HG03039 (cell line): Measurements from ENCODE around the gene BTN1A1.
A peak's percentile ranks its signal among the peaks of the same experiment; 100 is the strongest.
"Not testable (repeated sequence)": the region's sequence is repeated elsewhere in the genome, so short reads cannot be mapped to it uniquely, and the experiment has no call there.

Experiments
- ATAC-seq: cut with Tn5 transposase; IDR thresholded peaks from one replicate; pipeline ENCODE4 v1.9.1; 2021; ENCODE audit warnings: mild to moderate bottlenecking, moderate library complexity; ENCODE audit not compliant: unreplicated experiment

BTN1A1 gene

DNA sequence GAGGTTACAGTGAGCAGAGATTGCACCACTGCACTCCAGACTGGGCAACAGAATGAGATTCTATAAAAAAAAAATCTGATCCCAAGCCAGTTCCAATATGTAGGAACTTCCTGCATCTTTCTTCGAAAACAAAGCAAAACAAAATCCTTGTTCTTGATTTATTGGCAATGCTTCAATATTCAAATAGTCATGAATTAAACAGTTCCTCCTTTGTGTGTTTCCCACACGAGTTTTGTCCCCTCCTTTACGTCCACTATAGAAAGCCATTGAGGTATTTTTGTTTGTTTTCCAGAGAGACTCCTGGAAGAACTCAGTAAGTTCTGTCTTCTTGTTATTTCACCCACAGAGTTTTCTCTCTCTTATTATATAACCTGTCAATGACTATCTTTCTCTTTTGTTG, 7.6 kb downstream of the BTN1A1 start:
- no peak for ATAC-seq

DNA sequence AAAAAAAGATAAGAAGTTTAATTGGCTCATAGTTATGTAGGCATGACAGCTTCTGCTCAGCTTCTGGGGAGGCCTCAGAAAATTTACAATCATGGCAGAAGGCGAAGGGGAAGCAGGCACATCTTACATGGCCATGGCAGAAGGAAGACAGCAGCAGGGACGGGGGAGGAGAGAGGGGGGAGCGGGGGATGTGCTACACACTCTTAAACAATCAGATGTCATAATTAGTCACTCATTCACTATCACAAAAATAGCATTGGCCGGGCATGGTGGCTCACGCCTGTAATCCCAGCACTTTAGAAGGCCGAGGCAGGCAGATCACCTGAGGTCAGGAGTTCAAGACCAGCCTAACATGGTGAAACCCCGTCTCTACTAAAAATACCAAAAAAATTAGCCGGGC, 10.9 kb downstream of the BTN1A1 start:
- ATAC-seq, result not testable (repeated sequence)

DNA sequence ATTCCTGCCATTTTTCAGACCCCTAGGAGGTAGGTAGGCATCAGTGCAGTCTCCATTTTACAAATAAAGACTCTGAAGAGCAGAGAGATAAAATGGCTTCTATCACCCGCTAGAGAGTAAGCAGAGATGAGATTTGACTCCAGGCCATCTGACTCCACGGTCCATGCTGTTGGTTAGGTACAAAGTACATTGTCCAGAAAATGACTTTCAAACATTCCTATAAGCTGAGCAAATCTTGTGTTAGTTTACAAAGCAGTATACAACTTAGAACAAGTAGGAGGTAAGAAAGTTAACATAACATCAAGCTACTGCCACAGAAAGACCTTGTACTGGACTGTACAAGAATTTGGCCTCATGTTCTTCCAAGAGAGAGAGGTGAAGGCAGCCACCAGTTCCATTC, 14.9 kb downstream of the BTN1A1 start:
- ATAC-seq, result no peak

DNA sequence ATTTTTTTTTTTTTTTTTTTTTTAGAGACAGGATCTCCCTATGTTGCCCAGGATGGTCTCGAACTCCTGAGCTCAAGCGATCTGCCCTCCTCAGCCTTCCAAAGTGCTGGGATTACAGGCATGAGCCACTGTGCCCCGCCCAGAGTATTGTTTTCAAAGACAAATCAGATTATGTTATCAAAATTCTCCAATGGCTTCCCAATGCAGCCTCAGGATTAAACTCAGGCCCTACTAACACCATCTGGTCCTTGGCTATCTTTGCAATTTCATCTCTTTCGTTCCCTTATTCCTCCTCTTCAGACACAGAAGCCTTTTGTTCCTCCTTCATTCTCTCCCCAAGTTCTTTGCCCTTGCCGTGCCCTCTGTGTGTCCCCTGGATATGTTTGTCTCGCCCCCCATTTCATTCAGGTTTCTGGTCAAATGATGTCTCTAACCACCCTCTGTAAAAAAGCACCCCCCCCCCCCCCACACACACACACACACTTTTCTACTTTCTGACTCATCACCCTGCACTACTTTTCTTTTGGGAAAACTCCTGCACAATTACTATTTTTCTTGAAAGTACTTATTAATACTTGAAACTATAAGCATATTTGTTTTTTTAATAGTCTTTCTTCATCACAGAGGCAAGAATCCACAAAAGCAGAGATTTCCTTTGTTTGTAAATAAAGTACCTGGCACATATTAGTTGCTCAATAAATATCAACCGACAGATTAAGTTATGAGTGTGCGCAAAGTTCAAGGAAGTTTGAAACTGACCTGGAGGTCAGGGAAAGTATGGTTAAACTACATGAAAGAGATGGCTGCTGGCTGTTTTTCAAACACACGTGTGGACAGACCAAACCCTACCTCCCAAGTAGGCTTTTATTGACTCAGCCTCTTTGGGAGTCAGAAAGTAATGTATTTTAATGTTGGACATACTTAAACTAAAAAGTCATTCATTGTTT, 16.7 kb downstream of the BTN1A1 start:
- ATAC-seq, result no peak

GRCh38 chr6:26519359-26519758, 19.3 kb downstream of the BTN1A1 start:
- ATAC-seq, result no peak

DNA sequence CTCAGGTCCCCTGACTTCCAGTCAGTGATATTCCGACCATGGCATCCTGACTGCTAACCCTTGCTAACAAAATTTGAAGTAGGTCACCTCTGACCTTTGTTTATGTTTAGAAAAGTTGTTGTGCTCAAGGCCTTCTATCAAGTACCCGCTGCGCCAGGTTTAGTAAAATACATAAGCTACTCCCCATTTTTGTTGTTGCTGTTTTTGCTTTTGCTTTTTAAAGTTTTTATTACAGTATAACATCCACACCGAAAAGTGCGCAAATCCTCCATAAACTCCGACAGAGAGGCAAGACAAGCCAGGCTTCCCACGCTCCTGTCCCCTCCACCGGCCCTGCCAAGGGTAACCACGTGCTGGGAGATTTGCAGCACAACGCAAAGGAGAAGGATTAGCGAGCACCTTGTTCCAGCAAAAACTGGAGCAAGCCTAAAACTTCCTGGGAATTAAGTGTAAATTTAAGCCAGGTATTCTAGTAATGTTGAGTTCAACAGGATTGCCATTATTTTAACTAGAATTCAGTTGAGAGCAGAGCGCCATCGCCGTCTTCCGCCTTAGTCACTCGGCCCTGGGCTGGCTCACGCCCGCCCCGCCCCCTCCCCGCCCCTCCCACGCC, 20.2 kb downstream of the BTN1A1 start:
- peak; percentile 28 for ATAC-seq

GRCh38 chr6:26520850-26521599, 20.9 kb downstream of the BTN1A1 start:
- peak; percentile 51 for ATAC-seq

DNA sequence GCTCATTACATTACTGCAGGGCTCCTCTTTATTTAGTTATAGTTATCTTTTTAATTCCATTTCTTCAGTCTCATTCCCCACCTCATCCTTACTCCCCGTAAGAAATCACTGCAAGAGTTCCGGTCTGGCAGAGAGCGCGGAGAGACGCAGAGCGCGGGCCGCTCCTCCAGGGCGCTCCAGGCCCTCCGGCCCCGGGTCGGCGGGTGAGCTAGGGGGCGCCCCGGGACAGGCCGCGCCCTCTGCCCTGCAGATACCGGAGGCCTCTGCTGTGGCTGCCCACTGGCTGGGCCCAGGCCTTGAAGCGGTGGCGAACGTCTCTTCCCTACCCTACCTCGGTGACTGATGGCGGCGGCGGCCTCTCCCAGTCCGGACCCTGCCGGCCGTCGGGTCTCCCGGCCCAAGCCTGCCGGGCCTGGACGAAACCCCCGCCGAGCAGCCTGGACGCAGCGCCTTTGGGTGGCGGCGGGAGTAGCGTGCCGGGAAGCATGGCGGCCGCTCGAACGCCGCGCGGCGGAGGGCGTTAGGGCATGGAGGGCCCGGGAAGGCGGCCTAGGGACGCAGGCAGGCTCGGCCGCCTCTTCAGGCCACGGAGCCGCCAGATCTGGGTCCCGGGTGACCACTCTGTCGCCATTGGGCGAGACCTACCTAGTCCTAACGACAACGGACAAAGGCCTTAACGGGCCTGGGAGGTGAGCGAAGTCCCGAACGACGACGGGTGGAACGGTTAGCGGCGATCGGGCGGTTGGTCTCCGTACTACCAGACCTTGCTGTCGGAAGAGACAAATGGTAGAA, 21.7 kb downstream of the BTN1A1 start:
- peak; percentile 67 for ATAC-seq

DNA sequence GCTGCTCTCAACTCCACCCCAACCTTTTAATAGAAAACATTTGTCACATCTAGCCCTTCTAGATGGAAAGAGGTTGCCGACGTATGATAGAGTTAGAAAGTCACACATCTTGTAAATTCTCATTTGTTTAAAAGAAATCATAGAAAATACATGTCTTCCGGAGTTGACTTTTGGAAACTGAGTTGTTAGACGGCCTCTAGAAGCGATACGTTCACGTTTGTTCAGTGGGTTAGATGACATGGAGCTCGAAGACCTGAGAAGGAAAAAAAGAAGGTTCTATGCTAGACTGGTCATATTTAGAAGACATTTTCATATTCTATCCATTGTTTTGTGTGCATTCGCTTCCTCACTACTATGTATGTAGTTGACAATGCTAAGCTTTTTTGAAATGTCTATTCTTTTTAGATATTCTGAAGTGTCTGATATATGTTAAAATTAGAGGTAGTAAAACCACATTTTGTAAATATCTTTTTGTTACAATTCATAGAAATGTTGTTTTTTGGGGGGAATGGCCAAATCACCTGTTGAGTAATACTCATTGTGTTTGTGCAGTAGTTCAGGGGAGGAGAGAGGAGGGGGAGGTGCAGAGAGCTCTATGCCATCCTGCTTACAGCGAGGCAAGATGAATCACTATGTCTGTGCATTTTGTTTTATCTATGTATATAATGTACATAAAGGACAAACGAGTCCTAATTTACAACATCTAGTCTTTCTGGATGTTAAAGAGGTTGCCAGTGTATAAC, 22.6 kb downstream of the BTN1A1 start:
- not testable (repeated sequence) for ATAC-seq

DNA sequence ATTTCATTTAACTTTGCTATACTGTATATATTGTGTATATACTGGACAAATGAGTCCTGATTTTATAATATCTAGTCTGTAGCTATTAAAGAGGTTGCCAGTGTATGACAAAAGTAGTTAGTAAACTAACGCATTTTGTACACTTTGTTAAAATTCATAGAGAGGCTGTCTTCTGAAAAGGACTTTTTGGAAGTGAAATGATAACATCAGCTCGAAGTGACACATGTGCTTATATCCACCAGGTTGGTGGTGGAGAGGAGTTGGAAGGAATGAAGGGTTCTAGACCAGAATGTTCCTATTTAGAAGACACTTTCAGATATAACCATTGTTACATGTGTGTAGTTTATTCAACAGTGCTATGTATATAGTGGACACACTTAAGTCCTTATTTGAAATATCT, 24.2 kb downstream of the BTN1A1 start:
- ATAC-seq, result not testable (repeated sequence)

- ATAC-seq, result no peak
Observed at GRCh38 chr6:26524722-26525370, 24.7 kb downstream of the BTN1A1 start.

DNA sequence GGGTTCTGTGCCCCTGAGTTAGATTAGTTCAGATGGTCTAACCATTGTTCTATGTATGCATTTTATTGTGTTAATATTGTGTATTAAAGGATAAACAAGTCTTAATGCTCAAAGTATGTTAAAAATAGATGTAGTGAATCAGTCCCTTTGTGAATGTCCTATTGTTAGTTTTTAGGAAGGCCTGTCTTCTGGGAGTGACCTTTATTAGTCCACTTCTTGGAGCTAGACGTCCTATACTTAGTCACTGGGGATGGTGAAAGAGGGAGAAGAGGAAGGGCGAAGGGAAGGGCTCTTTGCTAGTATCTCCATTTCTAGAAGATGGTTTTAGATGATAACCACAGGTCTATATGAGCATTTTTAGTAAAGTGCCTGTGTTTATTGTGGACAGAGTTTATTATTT, 25.7 kb downstream of the BTN1A1 start:
- ATAC-seq, result no peak

DNA sequence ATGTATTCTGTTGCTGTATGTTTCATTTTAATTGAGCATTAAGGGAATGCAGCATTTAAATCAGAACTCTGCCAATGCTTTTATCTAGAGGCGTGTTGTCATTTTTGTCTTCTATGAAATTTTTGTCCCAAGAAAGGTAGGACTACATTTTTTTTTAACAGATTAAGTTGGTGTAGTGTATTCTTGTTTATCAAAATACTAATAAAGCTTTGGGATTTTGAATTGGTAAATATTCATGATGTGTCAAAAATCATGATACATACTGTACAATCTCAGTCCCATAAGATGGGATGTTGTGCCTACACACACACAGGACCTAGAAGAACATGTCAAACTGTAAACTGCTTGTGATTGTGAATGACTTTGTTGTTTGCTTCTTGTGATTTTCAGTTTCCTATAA, 26.8 kb downstream of the BTN1A1 start:
- ATAC-seq, result no peak

DNA sequence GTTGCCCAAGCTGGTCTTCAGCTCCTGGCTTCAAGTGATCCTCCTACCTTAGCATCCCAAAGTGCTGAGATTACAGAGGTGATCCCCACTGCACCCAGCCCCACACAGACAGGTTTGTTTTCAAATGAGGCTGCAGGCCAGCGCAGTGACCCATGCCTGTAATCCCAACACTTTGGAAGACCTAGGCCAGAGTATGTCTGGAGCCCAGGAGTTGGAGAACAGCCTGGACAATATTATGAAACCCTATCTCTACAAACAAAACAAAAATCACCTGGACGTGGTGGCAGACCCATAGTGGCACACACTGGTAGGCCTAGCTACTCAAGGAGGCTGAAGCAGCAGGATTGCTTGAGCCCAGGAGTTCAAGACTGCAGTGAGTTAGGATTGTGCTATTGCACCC, 30.1 kb downstream of the BTN1A1 start:
- ATAC-seq, result no peak

DNA sequence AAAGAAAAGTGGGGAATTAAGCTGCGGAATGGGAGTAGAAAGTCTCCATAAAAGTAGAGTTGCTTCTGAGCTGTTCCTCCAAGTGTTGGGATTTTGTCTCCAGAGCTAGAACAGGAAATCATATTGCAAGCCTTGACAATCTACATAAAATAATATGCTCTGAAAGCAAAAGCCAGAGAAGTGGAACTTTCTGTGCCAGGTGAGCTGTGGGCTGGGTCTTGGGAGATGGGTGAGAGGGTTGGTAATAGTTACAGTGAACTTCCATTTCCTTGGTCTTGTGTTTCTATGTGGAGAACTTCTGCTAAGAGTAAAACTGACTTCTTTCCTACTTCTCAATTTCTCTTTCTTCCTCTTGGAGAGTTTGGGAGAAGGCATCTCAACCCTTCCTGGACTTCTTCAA, 31.8 kb downstream of the BTN1A1 start:
- no peak for ATAC-seq

DNA sequence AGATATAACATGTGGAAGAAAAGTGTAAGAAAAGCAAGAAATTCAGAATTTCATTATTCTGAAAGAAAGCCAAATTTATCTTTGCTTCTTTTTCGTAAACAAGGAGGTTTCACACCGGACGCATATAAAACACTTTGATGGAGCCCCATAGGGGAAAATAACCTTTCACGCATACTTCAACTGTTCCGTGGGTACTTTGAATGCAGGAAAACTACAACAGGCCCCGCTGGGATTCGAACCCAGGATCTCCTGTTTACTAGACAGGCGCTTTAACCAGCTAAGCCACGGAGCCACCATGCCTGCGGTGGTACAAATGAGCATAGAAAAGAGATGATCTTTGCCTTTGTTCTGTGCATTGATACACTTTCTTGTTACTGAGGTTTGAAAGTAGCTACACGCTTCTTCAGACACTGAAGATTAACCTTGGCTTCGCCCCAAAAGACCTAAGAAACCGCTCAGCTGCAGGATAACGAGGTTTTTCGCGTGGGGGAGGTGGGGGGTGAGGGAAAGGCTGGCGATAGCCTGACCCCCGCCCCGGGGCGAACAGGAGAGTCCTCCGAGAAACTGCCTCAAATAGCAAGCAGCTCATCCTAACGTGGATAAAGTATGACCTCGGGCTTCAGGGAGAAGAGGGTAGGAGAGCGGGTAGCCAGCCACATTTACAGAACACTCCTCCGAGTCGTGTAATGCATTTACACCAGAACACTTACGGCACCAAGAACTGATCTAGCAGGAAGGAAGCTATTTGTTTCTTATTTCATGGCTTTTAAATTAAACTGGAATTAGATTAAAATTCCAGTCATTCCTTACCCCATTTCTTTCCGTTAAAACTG, 32.8 kb downstream of the BTN1A1 start:
- no peak for ATAC-seq

GRCh38 chr6:26533532-26533931, 33.4 kb downstream of the BTN1A1 start:
- no peak for ATAC-seq

GRCh38 chr6:26534681-26535465, 34.8 kb downstream of the BTN1A1 start:
- ATAC-seq, result no peak
